ELR (cell line): Measurements from ENCODE around the gene TMEM89.

Experiments
- DNase-seq: peaks from one replicate; pipeline ENCODE4 v3.0.0-alpha.2; 2015; ENCODE audit warnings: low read depth

TMEM89 gene

DNA sequence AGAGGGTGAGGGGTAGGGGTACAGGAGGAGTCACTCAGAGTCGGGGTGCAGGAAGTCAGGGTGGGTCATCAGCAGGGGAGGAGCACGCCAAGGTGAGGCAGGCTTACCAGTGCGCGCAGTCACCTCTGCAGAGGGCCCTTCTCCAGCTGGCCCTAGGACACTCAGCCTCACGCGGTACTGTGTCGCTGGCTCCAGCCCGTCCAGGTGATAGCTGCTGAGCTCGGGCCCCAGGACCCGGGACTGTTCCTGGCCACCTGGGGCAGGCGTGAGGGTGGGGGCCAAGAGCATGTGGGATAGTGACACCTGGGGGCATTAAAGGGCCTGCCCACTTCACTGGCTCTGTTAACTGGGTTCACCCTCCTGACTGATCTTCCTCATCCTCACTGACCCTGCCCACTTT, 33.9 kb downstream of the TMEM89 start:
- DNase-seq, result no peak

DNA sequence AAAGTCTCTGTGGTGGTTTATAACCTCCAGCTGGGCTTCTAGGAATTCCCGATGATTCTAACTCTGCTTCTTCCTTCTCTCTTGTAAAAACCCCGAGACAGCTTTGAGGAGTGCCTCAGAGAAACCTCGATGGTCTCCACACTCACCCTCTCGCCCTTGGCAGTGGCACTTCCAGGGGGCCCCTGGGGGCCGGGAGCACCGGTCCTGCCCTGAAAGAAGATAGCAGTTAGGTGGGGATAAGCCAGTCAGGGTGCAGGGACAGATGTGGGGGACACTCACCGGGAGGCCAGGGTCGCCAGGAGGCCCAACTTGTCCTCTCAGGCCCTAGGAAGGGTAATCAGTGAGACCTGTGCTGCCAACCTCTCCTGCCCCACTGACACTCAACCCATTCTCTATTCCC, 36.2 kb downstream of the TMEM89 start:
- DNase-seq, result no peak

DNA sequence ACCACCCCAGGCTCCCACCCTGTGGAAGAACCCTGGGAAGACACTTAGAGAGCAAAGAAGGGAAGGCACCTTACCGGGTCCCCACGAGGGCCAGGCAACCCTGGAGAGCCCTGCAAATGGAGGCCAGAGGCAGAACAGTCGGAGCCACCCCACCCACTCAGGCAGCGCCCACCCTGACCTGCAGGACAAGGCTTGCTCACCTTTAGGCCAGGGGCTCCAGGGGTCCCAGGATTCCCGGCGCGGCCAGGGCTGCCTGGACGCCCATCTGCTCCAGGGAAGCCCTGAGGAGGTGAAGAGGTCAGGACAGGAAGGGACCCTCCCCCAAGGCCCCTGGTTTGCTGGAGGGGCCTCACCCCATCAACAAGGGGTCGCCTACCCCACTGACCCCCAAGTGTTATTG, 36.7 kb downstream of the TMEM89 start:
- no peak for DNase-seq

DNA sequence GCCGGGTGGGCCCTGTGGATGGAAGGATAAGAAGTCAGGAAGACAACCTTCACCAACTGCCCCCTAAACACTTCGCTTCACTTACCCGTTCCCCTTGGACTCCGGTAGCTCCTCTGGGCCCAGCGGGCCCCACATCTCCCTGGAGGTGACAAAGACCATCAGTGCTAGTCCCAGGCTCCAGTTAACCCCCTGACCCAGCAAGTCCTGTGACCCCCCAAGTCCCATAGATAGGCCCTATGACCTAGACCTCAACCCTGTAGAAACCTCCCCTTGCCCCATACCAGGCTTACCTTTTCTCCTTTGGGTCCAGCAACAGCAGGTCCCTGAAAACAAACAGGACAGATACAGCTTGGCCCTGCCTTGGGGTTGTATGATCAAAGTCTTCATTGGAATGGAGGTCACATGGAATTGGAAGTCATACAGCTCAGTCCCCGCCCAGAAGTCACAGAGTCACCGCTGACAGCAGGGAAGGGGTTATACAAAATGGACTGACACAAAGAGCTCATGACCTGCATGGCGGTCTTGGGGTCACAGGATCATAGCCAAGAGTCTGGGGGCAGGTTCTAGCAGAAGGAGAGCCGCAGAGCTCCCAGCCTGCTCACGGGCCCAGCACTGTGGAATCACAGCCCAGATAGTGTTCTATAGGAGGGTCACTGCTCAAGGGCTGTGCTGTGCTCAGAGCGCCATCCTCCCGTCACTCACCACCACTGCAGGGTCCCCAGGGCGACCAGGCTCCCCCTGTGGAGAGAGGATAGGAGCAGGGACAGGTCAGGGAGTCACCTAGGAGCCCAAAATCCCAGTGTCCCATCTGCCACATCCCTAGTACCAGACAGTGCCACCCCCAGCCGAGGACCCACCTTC, 39.7 kb downstream of the TMEM89 start:
- no peak for DNase-seq

DNA sequence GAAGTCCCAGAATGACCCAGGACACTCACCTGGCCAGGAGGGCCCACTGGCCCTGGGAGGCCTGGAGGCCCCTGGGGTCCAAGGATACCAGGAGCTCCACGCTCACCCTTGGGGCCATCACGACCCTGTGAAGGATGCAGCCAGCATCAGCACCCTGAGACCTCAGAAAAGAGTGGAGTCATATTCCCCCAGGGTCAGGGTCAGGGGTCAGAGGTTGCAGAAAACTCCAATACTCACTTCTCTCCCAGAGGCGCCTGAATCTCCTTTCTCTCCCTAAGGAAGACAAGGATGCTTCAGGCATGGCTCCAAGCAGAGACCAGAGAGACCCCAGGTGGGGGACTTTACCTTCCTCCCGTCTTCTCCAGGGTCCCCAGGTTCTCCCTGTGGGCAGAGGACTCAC, 44.9 kb downstream of the TMEM89 start:
- DNase-seq, result no peak

DNA sequence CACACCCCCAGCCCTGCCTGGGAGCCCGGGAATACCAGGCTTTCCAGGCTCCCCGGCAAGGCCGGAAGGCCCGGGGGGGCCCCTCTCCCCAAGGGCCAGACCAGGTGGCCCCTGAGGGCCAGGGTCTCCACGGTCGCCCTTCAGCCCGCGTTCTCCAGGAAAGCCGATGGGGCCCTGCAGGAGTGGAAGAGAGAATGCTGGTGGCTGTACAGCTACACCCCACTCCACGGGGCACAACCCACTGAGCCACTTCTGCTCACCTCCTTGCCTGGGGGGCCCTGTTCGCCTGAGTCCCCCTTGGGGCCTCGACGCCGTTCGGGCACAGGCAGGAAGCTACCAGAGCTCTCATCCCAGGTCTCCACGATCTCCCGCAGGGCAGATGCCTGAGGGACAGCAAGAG, 46.2 kb downstream of the TMEM89 start:
- no peak for DNase-seq

DNA sequence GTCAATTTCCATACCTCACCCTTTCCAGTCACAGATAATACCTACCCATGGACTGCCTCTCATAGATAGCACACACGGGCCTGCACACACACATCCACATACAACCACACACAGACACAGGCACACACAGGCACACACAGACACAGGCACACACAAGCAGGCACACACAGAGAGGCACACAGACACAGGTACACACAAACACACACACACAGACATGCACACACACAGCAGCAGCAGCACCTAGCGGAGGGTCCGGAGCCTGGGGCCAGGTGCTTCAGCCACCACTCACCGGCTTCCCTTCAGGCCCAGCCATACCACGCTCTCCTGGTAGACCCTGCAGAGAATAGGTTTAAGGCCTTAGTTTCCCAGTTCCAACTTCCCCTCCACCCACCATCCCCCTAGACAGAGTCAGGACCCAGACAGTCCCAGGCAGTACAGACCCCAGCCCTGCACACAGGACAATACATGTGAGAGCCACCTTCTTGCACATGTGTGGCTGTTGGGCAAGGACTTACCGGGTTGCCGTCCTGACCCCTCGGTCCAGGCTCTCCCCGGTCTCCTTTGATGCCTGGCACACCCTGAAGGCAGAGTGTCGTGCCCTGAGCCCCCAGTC, 47.5 kb downstream of the TMEM89 start:
- DNase-seq, result no peak

DNA sequence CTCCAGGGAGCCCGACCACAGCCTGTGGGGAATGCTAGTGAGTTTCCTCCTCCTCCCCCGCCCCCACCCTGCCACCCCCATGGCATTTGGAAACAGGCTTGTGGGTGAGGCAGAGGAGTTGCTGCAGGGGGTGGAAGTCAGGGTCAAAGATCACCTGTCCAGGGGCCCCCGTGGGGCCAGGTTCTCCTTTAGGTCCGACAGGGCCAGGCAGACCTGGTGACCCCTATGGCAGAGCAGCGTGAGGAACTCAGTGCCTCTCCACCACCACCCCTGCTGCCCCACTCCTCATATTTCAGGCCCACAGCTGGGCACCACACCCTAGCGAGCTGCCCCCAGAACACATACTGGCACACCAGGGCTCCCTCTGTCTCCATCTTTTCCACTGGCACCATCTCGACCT, 49.1 kb downstream of the TMEM89 start:
- DNase-seq, result no peak

DNA sequence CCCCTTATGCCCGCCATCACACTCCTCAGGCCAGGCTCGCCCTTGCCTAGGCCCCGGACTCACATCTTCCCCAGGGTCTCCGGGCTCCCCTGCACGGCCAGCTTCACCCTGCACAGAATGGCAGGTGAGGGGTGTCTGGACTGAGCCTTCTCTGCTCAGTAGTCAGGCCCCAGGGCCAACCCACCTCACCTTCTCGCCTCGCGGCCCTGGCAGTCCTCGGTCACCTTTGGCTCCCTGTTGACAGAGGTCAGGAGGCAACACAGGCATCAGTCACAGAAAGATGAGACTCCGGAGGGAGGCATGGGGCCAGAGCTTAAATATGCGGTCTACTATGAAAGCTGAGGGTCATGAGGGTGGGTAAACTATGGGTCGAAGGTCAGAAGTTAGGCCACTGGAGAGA, 49.6 kb downstream of the TMEM89 start:
- DNase-seq, result no peak
